Stimulated activated CD4-positive, alpha-beta T cell treated with anti-CD3 and anti-CD28 coated beads, Interleukin-15, amount 100 ng/mL, for 48 hours (primary cell): ENCODE measurements around the gene ABCC9.
"Not testable (repeated sequence)": the region's sequence is repeated elsewhere in the genome, so short reads cannot be mapped to it uniquely, and the experiment has no call there.

ENCODE experiments used
- DNase-seq, 2 donors: peaks; one replicate each; pipeline ENCODE4 v3.0.0-alpha.2; 2020; ENCODE audit warnings: low read depth in 2 of 2

Gene ABCC9

GRCh38 chr12:21934173-21934572 lies 7.1 kb downstream of the ABCC9 start:
- no peak for DNase-seq

- DNase-seq, result no peak
Observed at GRCh38 chr12:21933656-21934055, 7.6 kb downstream of the ABCC9 start.

- not testable (repeated sequence) for DNase-seq
Observed at GRCh38 chr12:21929972-21930371, 11.3 kb downstream of the ABCC9 start.

GRCh38 chr12:21925296-21925913 lies 15.8 kb downstream of the ABCC9 start:
- no peak for DNase-seq

GRCh38 chr12:21921436-21921835 lies 19.8 kb downstream of the ABCC9 start:
- DNase-seq, result no peak

- no peak for DNase-seq
Observed at GRCh38 chr12:21918456-21918855, 22.8 kb downstream of the ABCC9 start.

- DNase-seq, result no peak
Observed at GRCh38 chr12:21913823-21914222, 27.4 kb downstream of the ABCC9 start.

- no peak for DNase-seq
Observed at GRCh38 chr12:21912318-21912717, 28.9 kb downstream of the ABCC9 start.

GRCh38 chr12:21911832-21912231 lies 29.4 kb downstream of the ABCC9 start:
- DNase-seq, result no peak

- no peak for DNase-seq
Observed at GRCh38 chr12:21910657-21911056, 30.6 kb downstream of the ABCC9 start.

- DNase-seq, result no peak
Observed at GRCh38 chr12:21907948-21908837, 33.0 kb downstream of the ABCC9 start.

- DNase-seq, result no peak
Observed at GRCh38 chr12:21906919-21907493, 34.2 kb downstream of the ABCC9 start.

- not testable (repeated sequence) for DNase-seq
Observed at GRCh38 chr12:21899532-21899931, 41.7 kb downstream of the ABCC9 start.

GRCh38 chr12:21895651-21896050 lies 45.6 kb downstream of the ABCC9 start:
- DNase-seq, result no peak

GRCh38 chr12:21894792-21895595 lies 46.2 kb downstream of the ABCC9 start:
- DNase-seq, result no peak

- no peak for DNase-seq
Observed at GRCh38 chr12:21893924-21894323, 47.3 kb downstream of the ABCC9 start.

GRCh38 chr12:21892341-21892740 lies 48.9 kb downstream of the ABCC9 start:
- DNase-seq, result no peak

- DNase-seq, result no peak
Observed at GRCh38 chr12:21891751-21892217, 49.4 kb downstream of the ABCC9 start.

- DNase-seq, result no peak
Observed at GRCh38 chr12:21888276-21888863, 52.9 kb downstream of the ABCC9 start.

- no peak for DNase-seq
Observed at GRCh38 chr12:21884936-21885335, 56.3 kb downstream of the ABCC9 start.

GRCh38 chr12:21882635-21883034 lies 58.6 kb downstream of the ABCC9 start:
- DNase-seq, result no peak
